Thyroid gland (tissue), 4 donors: ENCODE results near the gene KRT8. TPM values are rescaled to one million over a fixed set of nuclear protein-coding genes. Genes with fewer than 3 reads are reported as not detected.

Source experiments
- DNase-seq, 2 donors: peaks; one replicate each; pipeline ENCODE4 v3.0.0-alpha.2; 2019
- H3K27ac ChIP-seq, 3 donors: fragments of 200-600 bp; sonication (generic); 1 replicate in 2 of 3; 2 replicates in 1 of 3; pipeline ENCODE4 v1.5.1; 2016 to 2019; ENCODE audit warnings: mild to moderate bottlenecking in 1 of 3, moderate library complexity in 1 of 3
- H3K27me3 ChIP-seq: fragments of 200-600 bp; sonication (generic); one replicate; pipeline ENCODE4 v1.5.1; 2019
- H3K36me3 ChIP-seq, 2 donors: fragments of 200-600 bp; sonication (generic); one replicate each; pipeline ENCODE4 v1.5.1; 2016 to 2019
- H3K4me1 ChIP-seq, 2 donors: fragments of 200-600 bp; sonication (generic); one replicate each; pipeline ENCODE4 v1.5.1; 2017 to 2019
- H3K4me3 ChIP-seq, 3 donors: fragments of 200-600 bp; sonication (generic); replicated peaks in 1 of 3; 1 replicate in 2 of 3; 2 replicates in 1 of 3; pipeline ENCODE4 v1.5.1; 2016; ENCODE audit warnings: mild to moderate bottlenecking in 1 of 3
- H3K9me3 ChIP-seq: fragments of 200-600 bp; sonication (generic); one replicate; pipeline ENCODE4 v1.5.1; 2017
- POLR2A ChIP-seq, 2 donors: fragments of 450-650 bp; IDR thresholded peaks; one replicate each; pipeline ENCODE4 v1.6.1; 2017; ENCODE audit warnings: antibody characterized with exemption in 2 of 2, mild to moderate bottlenecking in 2 of 2, moderate library complexity in 1 of 2
- WGBS, 2 donors: methylation state at CpG; one replicate each; pipeline ENCODE4 v1.1.5; 2017; 5-methylcytosine and 5-hydroxymethylcytosine counted together
- intact Hi-C: fragments of 100-400 bp; cut with DNase I; formaldehyde crosslinking; loops from one replicate; pipeline ENCODE4 v1.15.1; 2023
- total RNA-seq, 4 donors: library from RNA; depleted of rRNA; stranded (reverse); fragments of >200 nt; gene quantifications; one replicate each; pipeline ENCODE4 v1.2.3, GENCODE V29; 2016
- TF ChIP-seq, protein P1 (sequence below), 6 experiments: fragments of 200-600 bp in 3 of 6; fragments of 450-650 bp in 3 of 6; sonication (generic) in 3 of 6; IDR thresholded peaks; one replicate each; pipeline ENCODE4 v1.5.1; 2016 to 2019; ENCODE audit warnings: antibody characterized with exemption in 6 of 6, mild to moderate bottlenecking in 2 of 6, inconsistent platforms in 1 of 6, moderate library complexity in 1 of 6

The KRT8 gene
- total RNA-seq, 4 donors from 2014 or later: 364 to 1,037 (median 698) TPM

DNA sequence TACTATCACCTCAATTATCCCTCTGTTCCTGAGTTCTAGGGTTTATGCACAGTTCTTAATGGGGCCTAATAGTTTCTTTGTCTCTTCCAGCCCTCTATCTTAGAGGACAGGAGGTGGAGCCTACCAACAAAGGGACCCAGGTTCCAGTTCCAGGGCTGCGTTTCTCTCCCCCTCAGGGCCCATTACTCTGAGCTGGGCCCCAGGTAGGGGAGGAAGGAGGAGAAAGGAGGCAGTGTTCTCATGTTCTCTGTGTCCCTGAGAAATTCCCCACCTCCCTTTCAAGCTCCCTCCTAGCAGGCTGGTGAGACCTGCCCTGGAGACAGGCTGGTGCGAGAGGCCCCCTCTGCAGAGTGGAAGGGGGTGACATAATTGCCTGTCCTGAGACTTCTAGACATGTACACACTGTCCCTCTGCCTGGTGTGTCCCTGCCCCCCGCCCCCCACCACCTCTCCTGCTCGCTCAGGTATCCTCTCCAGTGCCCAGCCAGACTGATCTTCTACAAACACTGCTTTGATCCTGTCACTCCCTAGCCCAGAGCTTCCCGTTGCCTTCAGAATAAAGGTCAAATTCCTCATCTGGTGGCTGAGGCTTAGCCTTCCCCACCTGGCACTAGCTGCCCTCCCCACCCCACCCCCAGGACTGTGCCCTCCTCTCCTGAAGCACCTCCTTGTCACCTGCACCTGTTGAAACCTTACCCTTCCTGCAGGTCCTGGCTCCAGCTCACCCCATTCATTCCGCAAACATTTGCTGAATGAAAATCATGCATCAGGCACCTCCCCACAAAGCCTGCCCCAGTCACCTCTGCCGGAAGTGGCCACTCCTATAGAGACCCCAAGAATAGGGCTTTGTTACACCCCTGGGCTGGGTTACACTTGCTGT is 21.1 kb upstream of the KRT8 start:
- Histone ChIP-seq H3K4me1 (peaks cover 38 to 47% of the 10 kb centered on the region in 2 donors), H3K4me3 (no peak overlapping the region), H3K36me3 (no peaks in the 10 kb centered on the region), H3K27ac (peak overlapping the region; percentile 88 to 98 (median 88)), H3K9me3 (no peaks in the 10 kb centered on the region), H3K27me3 (no peaks in the 10 kb centered on the region)
- intact Hi-C loops: no loop called here
- peak; percentile 84 to 88 for DNase-seq
- 22 to 30% methylated on average over 5 to 7 of the region's 7 CpGs for WGBS, 2 donors
- TF ChIP-seq, protein P1, sequence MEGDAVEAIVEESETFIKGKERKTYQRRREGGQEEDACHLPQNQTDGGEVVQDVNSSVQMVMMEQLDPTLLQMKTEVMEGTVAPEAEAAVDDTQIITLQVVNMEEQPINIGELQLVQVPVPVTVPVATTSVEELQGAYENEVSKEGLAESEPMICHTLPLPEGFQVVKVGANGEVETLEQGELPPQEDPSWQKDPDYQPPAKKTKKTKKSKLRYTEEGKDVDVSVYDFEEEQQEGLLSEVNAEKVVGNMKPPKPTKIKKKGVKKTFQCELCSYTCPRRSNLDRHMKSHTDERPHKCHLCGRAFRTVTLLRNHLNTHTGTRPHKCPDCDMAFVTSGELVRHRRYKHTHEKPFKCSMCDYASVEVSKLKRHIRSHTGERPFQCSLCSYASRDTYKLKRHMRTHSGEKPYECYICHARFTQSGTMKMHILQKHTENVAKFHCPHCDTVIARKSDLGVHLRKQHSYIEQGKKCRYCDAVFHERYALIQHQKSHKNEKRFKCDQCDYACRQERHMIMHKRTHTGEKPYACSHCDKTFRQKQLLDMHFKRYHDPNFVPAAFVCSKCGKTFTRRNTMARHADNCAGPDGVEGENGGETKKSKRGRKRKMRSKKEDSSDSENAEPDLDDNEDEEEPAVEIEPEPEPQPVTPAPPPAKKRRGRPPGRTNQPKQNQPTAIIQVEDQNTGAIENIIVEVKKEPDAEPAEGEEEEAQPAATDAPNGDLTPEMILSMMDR (IDR thresholded peaks at IDR 0.05): no peak
- TF ChIP-seq POLR2A (IDR thresholded peaks at IDR 0.05): peak in 1 of 2 donors; percentile 71

DNA sequence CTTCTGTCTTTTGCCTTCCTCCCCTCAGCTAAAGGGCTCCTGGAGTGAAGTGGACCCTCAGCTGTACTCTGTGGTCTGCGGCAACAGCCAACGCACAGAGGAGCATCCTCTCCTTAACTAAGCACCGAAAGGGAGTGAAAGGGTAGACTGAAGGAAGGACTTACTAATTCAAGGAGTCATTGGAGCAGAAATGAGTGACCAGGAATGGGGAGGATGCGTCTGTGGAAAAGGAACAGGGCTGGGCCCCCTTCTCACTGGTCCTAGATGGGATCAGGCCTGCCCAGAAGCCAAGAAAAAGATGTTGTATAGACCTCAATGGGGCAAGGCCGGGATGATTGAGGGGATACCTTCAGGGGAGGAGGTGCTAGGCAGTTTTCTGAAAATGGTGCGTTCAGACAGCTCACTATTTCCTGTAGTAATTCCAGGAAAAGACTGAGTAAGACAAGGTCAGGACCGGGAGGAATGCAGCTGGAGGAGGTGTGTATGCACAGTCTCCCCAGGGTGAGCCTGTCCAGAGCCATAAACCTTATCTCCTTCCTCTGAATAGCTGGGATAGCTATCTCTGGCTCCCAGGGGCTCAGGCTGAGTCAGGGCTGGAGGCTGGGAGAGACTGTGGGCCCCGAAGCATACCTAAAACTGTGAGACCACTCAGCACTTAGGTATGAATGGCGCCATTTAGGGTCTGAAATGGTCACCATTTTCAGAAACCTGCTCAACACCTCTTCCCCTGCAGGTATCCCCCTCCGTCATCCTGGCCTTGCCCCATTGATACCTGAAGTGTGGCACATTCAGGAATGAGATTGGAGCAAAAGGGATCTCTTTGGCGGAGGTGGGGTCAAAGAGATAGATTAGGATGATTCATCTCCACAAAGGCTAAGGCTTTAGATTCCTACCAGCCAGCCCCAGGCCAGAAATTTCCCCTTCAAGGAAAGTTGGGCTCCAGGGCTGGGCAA is 20.2 kb upstream of the KRT8 start:
- H3K27ac ChIP-seq: peak overlapping the region; percentile 88 to 98 (median 88)
- no peaks in the 10 kb centered on the region for H3K9me3 ChIP-seq
- no peak for TF ChIP-seq POLR2A (IDR thresholded peaks at IDR 0.05)
- TF ChIP-seq, protein P1 (IDR thresholded peaks at IDR 0.05): no peak
- H3K36me3 ChIP-seq: no peaks in the 10 kb centered on the region
- H3K27me3 ChIP-seq: no peaks in the 10 kb centered on the region
- H3K4me1 ChIP-seq: peaks cover 38 to 47% of the 10 kb centered on the region in 2 donors
- WGBS, 2 donors: 62 to 64% methylated on average over 11 of the region's 11 CpGs
- peak; percentile 22 to 36 for DNase-seq
- intact Hi-C loops: no loop called here
- no peak overlapping the region for H3K4me3 ChIP-seq

DNA sequence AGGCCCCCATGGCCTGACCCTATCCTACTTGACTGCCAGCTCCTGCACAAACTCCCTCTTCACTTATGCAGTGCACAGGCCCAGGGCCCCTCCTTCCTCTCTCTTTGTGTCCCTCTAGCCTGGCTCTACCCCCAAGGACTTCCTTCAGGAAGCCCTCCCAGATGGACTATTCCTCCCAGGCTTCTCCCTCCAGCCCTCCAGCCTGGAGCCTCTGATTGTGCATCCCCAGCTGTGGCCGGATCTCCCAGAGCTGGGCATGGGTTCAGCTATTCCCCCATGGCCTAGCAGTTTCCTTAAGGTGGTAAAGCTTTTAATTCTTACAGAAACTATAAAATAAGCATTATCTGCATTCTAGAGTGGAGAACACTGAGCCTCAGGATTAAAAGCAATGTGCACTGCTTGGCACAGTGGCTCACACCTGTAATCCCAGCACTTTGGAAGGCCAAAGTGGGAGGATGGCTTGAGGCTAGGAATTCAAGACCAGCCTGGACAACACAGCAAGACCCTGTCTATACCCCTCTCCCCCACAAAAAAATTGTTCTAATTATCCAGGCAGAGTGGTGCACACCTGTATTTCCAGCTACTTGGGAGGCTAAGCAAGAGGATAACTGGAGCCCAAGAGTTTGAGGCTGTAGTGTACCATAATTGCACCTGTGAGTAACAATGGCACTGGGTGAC is 16.8 kb upstream of the KRT8 start:
- no peak overlapping the region for H3K4me3 ChIP-seq
- no peak for DNase-seq
- whole genome bisulfite sequencing, 2 donors: 67 to 90% methylated on average over 1 of the region's 1 CpG
- intact Hi-C loops: no loop called here
- no peak overlapping the region for H3K27ac ChIP-seq
- TF ChIP-seq, protein P1 (IDR thresholded peaks at IDR 0.05): no peak
- no peak for TF ChIP-seq POLR2A (IDR thresholded peaks at IDR 0.05)
- peaks cover 21 to 27% of the 10 kb centered on the region in 2 donors for H3K4me1 ChIP-seq
- no peaks in the 10 kb centered on the region for H3K36me3 ChIP-seq
- no peaks in the 10 kb centered on the region for H3K9me3 ChIP-seq
- no peaks in the 10 kb centered on the region for H3K27me3 ChIP-seq

DNA sequence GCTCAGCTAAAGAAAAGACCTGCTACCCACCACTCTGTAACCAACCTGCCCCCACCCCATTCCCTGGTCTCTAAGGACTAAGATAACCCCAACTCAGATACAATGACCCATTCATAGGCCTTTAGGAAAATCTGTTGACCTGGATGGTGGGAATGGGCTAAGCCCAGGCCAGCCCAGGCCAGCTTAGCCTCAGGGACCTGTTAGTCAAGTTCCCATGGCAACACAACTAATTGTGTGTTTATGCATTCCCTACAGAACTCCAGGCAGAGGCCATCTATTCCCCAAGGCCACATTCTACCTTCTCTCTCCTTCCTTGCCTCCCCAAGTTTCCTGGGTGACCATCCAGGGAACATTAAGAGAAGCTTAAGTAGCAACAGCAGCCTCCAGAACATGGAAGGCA is 16.1 kb upstream of the KRT8 start:
- H3K36me3 ChIP-seq: no peaks in the 10 kb centered on the region
- H3K9me3 ChIP-seq: no peaks in the 10 kb centered on the region
- peaks cover 16 to 22% of the 10 kb centered on the region in 2 donors for H3K4me1 ChIP-seq
- TF ChIP-seq POLR2A (IDR thresholded peaks at IDR 0.05): no peak
- TF ChIP-seq, protein P1 (IDR thresholded peaks at IDR 0.05): no peak
- no peak overlapping the region for H3K4me3 ChIP-seq
- no peaks in the 10 kb centered on the region for H3K27me3 ChIP-seq
- intact Hi-C loops: no loop called here
- no peak for DNase-seq
- no peak overlapping the region for H3K27ac ChIP-seq
